Limb (tissue), 2 donors: ENCODE results near the gene KRT13.

Source experiments
- DNase-seq, 2 donors: peaks; one replicate each; pipeline ENCODE4 v3.0.0-alpha.2; 2016; ENCODE audit errors: extremely low spot score in 2 of 2

KRT13 gene

DNA sequence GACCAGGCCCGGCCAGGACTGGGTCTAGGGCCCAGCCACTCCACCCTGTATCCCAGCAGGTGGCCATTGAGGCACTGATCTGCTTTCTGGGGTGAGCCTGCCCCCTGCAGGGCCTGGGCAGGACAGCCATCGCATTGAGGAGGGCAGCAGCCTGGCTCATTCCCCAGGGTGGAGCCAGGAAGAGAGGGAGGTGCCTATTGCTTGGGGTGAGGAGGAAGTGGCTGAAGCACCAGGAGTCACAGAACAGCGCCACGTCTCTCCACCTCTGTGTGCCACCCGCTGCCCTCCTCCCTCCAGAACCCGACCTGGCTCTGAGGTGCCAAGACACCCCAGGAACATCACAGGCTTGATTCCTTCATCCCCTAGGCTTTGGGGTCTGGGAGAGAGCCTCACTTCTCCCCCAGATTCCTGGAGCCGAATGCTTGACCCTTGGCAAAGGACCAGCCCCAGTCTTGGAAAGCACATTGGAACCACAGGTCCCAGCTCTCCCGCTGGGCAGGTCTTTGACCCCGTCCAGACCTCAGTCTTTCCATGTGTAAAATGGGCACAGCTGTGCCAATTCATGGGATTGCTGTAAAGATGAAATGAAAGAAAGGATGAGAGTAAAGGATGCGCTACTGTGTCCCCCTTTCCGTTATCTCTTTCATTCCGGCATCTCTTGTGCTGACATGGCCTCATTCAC is 8.5 kb downstream of the KRT13 start:
- peak in 1 of 2 donors; percentile 48 for DNase-seq

DNA sequence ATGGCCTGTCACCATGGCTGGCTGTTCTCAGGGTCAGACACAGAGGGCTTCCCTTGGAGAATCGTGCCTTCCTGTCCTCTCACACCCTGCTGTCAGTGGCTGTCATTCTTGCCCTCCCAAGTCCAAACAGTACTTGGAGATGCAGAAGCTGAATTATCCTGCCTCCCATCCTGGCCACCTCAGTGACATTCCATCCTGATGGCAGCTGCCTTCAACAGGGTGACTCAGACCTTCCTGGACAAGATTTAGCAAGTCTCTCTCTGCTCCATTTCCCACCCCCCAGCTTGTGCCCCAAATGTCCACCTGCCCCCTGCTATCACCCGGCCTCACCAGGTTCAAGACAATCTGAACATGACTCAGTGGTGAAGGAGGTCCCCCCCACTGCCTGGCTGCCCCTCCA is 10.9 kb downstream of the KRT13 start:
- DNase-seq: no peak

DNA sequence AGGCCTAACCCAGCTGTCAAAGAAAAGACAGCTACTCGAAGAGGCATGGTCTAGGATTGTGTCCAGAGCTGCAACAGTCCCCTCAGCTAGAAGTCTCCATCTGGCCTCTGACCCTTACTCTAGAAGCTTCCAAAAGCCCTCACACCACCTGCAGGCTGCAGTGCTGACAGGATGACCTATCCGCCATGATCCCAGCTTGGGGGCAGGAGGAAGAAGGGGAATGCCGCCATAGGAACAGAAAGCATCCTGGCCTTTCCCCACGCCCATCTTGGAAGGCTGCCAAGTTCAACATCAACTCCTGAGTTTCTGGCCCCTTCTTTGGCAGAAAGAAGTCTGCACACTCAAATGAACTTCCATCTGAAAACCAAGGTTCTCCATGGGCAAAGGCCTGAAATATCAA is 12.6 kb downstream of the KRT13 start:
- DNase-seq: peak; percentile 61 to 74

DNA sequence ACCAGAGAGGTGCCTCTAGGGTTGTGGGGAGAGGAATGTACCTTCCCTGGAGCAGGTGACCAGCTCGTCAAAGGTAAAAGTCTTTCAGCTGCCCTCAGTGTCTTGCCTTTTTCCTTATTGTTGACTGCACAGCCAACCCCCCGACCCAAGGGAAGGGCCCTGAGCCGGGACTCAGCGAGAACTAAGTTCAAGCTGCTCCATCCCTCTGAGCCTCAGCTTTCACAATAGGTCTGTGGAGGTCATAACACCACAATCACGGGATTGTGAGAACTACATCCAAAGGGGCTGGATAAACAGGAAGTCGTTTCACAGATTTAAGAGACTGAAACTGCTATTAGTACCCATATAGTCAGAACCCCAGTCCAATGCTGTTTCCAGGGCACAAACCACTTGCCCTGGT is 13.1 kb downstream of the KRT13 start:
- DNase-seq: no peak

DNA sequence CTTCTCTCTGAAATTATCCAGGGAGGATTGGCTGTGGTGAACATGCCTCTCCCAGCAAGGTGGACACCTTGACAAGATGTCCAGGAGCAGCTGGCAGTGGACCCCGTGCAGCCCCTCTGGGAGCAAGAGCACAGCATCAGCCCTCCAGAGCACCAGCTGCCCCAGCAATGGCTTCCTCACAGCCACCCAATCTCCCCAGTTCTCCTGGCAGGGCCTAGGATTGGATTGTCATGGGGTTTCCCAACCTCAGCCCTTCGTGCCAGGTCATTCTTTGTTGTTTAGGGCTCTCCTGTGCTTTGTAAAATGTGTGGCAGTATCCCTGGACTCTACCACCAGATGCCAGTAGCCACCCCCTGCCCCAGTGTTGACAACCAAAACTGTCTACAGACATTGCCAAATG is 13.9 kb downstream of the KRT13 start:
- DNase-seq: no peak

DNA sequence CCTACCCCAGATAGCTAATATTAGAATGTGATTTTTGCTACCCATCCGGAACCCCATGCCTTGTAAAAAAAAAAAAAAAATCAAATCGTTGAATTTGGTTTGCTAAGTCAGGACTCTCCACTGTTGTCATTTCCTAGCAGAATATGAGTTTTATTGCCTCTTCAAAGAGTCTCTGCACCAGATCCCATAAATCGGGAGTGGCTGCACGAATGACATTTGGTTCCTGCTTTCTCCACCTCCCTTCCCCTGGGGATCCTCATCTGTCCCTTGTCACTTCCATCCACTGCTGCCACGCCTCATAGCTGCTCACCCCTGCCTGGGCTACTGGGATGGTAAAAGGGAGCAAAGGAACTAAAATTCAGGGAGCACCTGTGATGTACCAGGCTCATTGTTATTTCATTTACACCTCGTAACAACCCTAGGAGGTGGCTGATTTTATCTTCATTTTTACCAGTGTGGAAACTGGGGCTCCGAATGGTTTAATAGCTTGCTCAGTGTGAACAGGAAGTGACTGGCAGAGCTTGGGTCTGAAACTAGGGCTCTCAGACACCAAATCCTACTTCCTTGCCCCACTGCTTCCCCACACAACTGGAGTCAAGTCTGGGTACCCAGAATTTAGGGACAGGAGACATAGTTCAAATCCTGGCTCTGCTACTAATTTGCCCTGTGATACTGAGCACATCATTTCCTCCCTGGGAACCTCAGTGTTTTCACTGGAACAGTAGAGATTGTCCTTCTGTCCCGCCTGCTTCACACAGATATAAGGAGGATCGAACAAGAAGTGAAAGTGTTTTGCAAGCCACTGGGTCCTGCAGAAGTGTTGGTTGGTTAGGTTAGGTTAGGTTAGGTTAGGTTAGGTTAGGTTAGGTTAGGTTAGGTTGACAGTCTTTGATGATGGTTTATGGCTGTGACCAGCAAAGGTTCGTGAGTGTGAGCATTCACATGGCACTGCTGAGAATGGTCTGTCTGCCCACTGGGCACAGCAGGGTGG is 15.1 kb downstream of the KRT13 start:
- no peak for DNase-seq

DNA sequence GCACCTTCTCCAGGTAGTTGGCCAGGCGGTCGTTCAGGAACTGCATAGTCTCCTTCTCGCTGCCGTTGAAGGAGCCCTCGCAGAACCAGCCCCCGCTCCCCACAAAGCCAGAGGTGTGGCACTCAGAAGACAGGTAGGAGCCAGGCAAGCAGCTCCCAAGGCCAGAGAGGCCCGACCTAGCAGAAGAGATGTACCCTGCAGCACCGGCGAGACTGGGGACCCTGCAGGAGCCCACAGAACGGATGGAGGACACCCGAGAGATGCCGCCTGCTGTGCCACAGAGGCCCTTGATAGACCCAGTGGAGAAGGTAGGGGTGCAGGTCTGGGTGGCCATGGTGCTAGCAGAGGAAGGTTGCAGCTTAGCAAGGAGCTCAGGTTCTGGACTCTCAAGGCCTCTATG is 15.9 kb downstream of the KRT13 start, which contains the start of gene KRT36:
TSS of gene KRT36 (minus strand) at position 380 of the 400 bp plus-strand sequence. CDS start at position 334, 46 bp downstream.
- no peak for DNase-seq

DNA sequence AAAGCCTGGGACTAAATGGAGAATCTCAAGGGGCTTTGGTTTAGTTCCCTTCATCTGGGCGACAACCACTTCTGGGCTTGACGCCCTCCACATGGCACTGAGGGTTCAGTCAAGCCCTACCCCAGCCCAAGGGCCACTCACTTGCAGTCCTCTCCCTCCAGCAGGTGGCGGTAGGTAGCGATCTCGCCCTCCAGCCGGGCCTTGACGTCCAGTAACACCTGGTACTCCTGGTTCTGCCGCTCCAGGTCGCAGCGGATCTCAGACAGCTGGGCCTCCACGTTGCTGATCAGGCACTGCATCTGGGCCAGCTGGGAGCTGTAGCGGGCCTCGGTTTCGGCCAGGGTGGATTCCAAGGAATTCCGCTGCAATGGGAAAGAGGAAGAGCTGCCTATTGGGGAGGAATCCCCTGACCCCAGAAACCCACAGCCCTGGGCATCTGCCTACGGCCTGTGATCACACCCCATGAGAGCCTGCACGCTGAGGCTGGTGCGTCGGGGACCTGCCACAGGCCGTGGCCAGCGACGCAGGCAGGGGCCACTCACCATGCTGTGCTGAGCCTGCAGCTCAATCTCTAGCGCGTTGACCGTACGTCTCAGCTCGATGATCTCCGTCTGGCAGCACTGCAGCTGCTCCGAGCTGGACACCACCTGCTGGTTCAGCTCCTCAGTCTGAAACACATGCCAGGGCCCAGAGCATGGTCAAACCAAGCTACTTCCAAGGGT is 18.4 kb downstream of the KRT13 start:
- no peak for DNase-seq

DNA sequence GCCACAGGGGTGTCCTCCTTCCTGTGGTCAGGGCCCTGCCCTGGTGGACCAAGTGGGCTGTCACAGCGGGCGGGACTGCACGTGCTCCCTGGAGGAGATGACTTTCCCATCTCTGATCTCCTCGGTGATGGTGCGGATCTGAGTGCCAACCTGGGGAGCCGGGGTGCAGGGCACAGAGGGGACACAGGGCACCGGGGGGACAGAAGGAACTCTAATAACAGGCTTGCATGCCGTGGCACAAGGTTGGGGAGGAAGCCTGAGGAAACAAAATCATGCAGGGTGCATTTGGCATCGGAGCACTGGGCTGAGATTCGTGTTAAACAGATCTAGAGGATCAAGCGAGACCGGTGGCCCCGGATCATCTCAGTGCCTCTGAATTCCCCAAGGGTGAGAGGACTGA is 19.1 kb downstream of the KRT13 start:
- no peak for DNase-seq

DNA sequence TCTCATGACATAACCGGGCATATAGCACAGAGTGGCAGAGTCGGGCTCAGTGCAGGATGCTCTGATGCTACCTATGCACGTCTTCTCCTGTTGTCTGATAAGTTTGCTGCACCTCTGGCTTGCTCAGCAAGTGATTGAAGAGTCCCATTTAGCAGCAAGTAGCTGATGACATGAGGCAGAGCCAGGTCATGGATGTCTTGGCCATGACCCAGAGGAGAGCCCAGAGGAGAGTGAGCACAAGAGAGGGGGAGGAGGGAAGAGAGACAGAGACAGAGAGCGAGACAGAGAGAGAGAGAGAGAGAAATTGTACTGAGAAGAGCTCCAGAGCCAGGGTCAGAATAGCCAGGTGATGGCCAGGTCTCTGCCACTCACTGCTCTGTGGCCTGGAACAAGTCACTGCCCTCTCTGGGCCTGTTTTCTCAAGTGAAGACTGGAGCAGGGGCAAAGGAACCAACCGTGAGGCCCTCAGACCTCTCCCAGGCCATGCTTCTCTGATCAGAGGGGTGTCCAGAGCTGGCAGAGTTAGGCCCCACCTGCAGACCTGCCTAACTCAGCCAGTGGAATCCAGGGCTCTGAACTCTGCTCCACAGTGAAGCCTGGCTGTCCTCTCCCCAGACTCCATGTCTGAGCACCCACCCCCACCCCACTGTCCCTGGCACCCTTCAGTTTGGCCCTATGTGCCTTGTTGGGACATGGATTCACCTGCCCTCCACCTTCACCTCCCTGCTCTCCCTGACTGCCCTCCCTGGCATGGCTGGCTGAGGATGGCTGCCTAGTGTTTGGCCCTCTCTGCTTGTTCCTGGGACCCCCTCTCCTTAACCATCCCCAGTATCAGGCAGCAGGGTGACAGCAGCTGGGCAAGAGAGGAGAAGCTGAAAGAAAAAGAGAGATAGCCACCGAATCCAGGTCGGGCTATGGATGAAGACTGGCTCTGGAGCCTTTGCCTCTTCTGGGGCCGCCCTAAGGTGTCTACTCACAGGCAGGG is 20.2 kb downstream of the KRT13 start:
- no peak for DNase-seq

DNA sequence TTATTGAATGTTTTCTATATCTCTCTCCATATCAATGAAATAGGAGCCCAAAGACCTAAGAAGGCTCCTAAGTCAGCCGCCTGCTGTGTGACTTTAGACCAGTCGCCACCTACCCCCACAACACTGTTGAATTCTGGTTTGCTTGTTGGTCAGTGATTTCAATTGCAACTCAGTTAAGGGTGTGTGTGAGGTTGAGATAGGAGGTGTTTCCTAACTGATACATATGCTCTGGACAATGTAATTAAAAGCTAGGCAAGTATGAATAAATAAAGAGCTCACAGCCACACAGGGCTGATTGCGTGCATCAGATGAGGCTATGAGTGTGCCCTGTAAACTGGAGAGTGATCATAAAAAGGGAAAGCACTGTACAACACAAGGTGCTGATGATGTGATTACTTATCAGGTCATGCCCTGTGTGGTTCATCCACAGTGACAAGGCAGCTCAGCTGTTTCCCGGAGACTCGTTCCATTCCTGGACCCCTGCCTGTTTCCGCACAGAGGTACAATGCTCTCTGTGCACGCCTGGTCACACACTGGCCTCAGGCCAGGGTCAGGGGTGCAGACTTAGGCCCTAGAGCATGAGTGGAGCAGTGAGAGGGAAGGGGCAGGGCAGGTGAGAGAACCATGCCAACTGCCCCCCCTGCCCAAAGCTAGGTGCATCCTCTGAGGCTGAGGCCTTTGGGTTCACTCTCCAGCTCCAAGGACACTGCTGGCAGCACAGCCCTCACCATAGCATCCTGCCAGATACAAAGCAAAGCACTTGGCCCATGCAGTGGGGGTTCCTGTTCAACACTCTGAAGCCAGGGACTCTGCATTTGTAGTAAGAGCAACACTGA is 21.2 kb downstream of the KRT13 start:
- no peak for DNase-seq

DNA sequence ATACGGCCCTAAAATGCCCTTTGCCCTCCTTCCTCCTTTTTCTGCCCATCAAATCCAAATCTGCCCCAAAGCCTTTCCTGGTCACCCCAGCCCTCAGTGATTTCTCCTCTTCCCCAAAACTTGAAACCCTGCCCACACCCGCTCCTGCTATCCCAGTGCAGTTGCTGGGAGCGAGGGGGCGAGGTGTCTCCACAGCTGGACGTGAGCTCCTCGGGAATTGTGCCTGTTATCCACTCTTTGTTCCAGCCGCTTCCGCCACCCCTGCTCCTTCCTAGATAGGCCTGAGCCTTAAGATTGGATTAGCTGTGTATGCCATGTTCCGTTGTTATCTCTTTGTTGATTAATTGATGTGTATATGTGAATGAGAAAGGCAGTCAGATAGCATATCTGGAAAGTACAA is 21.9 kb downstream of the KRT13 start:
- DNase-seq: no peak

DNA sequence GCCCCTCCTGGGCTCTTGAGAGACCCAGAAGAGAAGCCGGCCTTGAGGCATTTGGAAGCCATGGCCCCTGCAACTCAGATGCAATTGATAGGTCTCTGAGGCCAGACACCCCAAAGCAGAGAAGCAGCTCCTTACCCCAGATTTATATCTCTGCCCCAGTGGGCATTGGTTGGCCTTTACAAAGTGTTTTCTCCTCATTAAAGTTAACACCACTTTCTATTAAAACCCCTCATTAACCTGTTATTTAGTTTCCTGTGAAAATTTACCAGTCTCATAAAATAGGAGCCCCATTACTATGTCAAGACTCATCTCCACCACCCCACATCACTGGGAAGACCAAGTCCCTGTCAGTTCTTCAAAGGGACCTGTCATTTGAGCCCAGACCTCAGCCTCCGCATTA is 24.4 kb downstream of the KRT13 start, which contains the start of gene KRT35:
TSS of gene KRT35 (minus strand) at position 116 of the 400 bp plus-strand sequence. CDS start at position 62, 54 bp downstream.
- no peak for DNase-seq

DNA sequence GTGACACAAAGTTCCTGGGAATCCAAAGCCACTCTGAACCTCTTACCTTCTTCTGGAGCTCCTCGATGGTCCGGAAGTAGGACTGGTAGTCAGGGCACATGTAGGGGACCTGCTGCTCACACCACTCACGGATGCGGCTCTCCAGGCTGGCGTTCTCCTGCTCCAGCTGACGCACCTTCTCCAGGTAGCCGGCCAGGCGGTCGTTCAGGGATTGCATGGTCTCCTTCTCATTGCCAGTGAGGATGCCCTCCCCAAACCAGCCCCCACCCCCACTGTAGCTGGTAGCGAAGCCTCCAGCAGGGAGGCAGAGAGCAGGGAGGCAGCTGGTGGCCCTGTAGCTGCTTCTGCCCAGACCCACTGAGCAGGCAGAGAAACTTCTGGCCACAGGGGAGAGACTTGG is 24.8 kb downstream of the KRT13 start:
- no peak for DNase-seq

DNA sequence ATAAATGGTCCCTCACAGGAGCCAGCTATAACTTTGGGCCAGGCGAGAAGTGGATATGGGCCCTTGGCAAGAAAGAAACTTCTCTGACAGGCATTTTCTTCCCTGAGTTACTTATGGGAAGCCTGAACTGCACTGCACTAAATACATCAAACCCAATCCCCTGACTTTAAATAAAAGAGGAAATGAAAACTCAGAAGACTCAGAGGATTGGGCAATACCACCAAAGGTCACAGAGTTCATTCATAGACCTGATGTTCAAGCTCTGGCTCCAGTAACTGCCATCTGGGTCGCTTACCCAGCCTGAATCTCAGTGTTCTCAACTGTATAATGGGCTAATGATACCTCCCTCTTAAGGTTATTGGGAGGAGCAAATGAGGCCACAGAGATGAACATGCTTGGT is 25.3 kb downstream of the KRT13 start:
- DNase-seq: no peak

DNA sequence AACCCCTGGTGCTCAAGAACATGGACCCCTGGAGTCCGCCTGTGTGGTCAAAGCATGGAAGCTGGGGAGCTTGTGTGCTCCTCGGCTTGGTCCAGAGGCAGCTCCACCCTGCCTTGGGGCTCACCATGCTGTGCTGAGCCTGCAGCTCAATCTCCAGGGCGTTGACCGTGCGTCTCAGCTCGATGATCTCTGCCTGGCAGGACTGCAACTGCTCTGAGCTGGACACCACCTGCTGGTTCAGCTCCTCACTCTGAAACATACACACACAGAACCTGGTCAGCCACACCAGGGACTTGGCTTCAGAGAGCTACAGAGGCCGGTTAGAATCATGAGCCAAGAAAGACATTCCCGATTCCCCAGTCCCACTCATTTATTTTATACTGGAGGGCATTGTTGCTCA is 27.2 kb downstream of the KRT13 start:
- no peak for DNase-seq

DNA sequence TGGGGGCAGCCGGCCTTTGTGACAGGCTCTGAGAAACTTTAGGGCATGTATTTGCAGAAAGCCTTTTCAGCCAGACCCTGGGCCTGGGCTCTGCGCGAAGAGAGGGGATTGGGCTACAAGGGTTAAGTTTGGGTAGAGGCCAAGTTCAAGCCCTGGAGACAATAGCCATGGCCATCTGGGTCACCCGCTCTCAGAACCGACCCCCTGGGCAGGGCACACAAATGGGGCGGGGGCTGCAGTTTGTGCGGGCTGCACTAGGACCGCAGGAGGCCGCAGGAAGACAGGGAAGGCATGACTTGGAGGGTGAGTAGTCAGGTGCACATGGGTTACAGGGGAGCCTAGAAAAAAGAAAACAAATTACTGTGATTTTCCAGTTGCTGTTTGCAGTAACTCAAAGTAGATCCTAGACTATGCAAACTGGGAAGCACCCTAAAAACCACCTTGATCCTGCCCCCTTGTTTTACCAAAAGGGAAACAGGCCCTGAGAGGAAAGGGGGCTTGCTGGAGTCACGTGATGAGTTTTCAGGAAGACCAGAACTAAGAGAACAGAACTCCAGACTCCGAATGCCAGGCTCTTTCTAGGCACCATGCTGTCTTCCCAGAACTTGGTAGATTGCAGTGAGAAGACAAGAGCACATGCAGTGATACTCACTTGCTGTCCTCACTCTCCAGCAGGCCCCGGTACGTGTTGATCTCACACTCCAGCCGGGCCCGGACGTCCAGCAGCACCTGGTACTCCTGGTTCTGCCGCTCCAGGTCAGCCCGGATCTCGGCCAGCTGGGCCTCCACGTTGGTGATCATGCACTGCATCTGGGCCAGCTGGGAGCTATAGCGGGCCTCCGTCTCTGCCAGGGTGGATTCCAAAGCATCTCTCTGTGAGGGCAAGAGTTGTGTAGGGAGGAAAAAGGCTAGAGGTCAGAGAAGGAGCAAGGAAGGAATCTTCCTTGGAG is 28.3 kb downstream of the KRT13 start:
- no peak for DNase-seq

DNA sequence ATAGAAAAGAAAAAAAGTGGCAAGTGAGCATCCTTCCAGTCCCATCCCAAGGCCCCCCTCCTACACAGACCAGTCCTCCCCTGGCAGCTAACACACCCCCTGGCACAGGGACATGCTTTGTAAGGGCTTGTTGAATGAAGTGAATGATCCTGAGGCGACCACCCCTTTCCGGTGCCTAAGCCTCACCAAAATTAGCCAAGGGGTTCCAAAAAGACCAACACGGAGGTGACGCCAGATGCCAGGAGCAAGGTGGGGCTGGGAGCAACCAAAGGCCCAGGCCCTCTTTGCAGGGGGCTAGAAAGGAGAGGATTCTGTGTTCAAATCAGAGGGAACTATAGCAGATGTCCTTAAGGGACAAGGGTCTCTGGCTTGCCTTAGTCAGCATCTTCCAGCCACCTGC is 30.0 kb downstream of the KRT13 start:
- DNase-seq: no peak

DNA sequence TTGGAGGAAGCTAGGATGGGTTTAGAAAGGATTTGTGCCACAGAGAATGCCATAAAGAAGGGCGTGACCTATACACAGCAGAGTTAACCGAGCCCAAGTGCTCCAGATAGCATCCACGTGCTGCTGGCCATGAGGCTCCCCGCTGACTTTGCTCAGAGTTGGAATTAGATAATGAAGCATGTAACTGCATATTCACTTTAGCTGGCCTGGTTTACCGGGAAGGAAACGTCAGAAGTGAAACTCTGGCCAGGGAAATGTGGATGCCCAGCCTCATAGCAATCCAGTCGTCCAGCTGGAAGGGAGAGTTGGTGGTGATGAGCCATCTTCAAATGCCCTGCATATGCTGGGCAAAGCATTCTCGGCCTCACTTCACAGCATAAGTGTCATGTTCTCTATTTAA is 30.5 kb downstream of the KRT13 start:
- no peak for DNase-seq
